PC-3 (cell line): ENCODE data around the gene CYFIP2. TPM values are rescaled to one million over a fixed set of nuclear protein-coding genes. Genes with fewer than 3 reads are reported as not detected.
"Not testable (repeated sequence)": the region's sequence is repeated elsewhere in the genome, so short reads cannot be mapped to it uniquely, and the experiment has no call there.

Experiments
- ATAC-seq: fragments of 200-7000 bp; cut with Tn5 transposase; 2 replicates; pipeline ENCODE4 v1.9.1; 2020; ENCODE audit warnings: mild to moderate bottlenecking, moderate library complexity
- BruUV-seq: library from RNA; stranded (reverse); fragments of 400-500 nt; replicated peaks from 2 replicates; lab custom pipeline; 2021; lab: Mats Ljungman, UMichigan
- CTCF ChIA-PET: fragments of 300-600 bp; sonication (Branson Sonifier 250); formaldehyde crosslinking; loops from one replicate; lab custom pipeline; 2022; ENCODE audit warnings: antibody characterized with exemption; lab: Charles Lee
- POLR2A ChIA-PET: fragments of 300-600 bp; sonication (Branson Sonifier 250); formaldehyde crosslinking; loops from one replicate; lab custom pipeline; 2022; ENCODE audit warnings: antibody characterized with exemption; ENCODE audit not compliant: unreplicated experiment; lab: Charles Lee
- DNase-seq: peaks from one replicate; pipeline ENCODE4 v3.0.0-alpha.2; 2015
- H2AFZ ChIP-seq: fragments of 300-600 bp; sonication (generic); 2 replicates; pipeline ENCODE4 v1.6.0; 2016; ENCODE audit warnings: antibody characterized with exemption, low read length
- H3F3A ChIP-seq: fragments of 300-600 bp; sonication (generic); one replicate; pipeline ENCODE4 v1.6.0; 2017; ENCODE audit warnings: antibody characterized with exemption, low read length, control low read depth, mild to moderate bottlenecking; ENCODE audit not compliant: unreplicated experiment
- H3K27ac ChIP-seq: fragments of 300-600 bp; sonication (generic); 2 replicates; pipeline ENCODE4 v1.5.1; 2016; ENCODE audit warnings: mild to moderate bottlenecking, low read length
- H3K27me3 ChIP-seq: fragments of 300-600 bp; sonication (generic); 2 replicates; pipeline ENCODE4 v1.6.1; 2016; ENCODE audit warnings: low read length, mixed read lengths
- H3K36me3 ChIP-seq: fragments of 300-600 bp; sonication (generic); 2 replicates; pipeline ENCODE4 v1.6.1; 2016; ENCODE audit warnings: low read depth, mixed run types, low read length, mixed read lengths
- H3K4me1 ChIP-seq: fragments of 300-600 bp; sonication (generic); 2 replicates; pipeline ENCODE4 v1.5.1; 2016; ENCODE audit warnings: low read length; ENCODE audit not compliant: insufficient read depth
- H3K4me2 ChIP-seq: fragments of 300-600 bp; sonication (generic); 2 replicates; pipeline ENCODE4 v1.6.0; 2016; ENCODE audit warnings: low read length
- H3K4me3 ChIP-seq: fragments of 300-600 bp; sonication (generic); 2 replicates; pipeline ENCODE4 v1.5.1; 2016; ENCODE audit warnings: mild to moderate bottlenecking, low read length, mixed read lengths
- H3K79me2 ChIP-seq: fragments of 300-600 bp; sonication (generic); 2 replicates; pipeline ENCODE4 v1.6.1; 2017; ENCODE audit warnings: low read length, mixed read lengths
- H3K9ac ChIP-seq: fragments of 300-600 bp; sonication (generic); 2 replicates; pipeline ENCODE4 v1.6.0; 2016; ENCODE audit warnings: mild to moderate bottlenecking, low read length
- H3K9me2 ChIP-seq: fragments of 300-600 bp; sonication (generic); replicated peaks from 2 replicates; pipeline ENCODE4 v1.6.1; 2016; ENCODE audit warnings: mixed run types, low read length, mixed read lengths
- H3K9me3 ChIP-seq: fragments of 300-600 bp; sonication (generic); 2 replicates; pipeline ENCODE4 v1.6.1; 2016; ENCODE audit warnings: low read length, mixed read lengths
- H4K20me1 ChIP-seq: fragments of 300-600 bp; sonication (generic); 2 replicates; pipeline ENCODE4 v1.6.1; 2016; ENCODE audit warnings: low read length, mixed read lengths
- CTCF ChIP-seq: fragments of 300-600 bp; sonication (generic); conservative IDR thresholded peaks from 2 replicates; pipeline ENCODE4 v1.5.1; 2017; ENCODE audit warnings: antibody characterized with exemption, low read depth, mild to moderate bottlenecking, low read length
- EZH2 ChIP-seq: fragments of 300-600 bp; sonication (generic); IDR thresholded peaks from one replicate; pipeline ENCODE4 v1.6.1; 2017; ENCODE audit warnings: antibody characterized with exemption, mild to moderate bottlenecking, low read length; ENCODE audit not compliant: unreplicated experiment
- EZH2phosphoT487 ChIP-seq: fragments of 300-600 bp; sonication (generic); IDR thresholded peaks from 2 replicates; pipeline ENCODE4 v1.6.1; 2018; ENCODE audit warnings: mild to moderate bottlenecking, antibody characterized with exemption, low read length, borderline replicate concordance
- intact Hi-C: fragments of 100-400 bp; cut with micrococcal nuclease; formaldehyde crosslinking; loops from 2 replicates; pipeline ENCODE4 v1.9.0; 2023
- total RNA-seq: library from RNA; depleted of rRNA; stranded (reverse); fragments of >200 nt; gene quantifications from 2 replicates; pipeline ENCODE4 v1.2.3, GENCODE V29; 2014

The CYFIP2 gene
- total RNA-seq, 1 experiment from 2014 or later: 36.0 TPM

DNA sequence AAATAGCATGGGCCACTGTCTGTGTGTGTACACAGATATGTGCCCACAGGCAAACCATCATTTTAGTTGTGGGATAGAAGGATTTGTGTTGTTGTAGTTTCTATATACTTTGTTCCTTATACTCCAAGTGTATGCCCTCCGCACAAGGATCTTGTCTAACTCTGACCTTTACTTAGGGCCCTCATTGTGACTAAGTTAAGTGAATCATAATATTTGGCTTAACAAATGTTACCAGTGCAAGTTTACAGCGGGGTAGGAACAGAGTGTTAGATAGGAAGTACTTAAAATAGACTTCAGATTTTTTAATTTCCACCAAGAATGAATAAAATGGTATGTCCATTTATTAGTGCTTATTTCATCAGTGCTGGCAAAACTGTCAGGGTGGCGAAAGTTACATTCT, 29.5 kb upstream of the CYFIP2 start:
- Histone ChIP-seq H2AFZ (no peak overlapping the region), H3F3A (no peaks in the 10 kb centered on the region), H3K4me1 (peaks cover 1% of the 10 kb centered on the region; the same call in 1 of the 2 replicates), H3K27ac (no peak overlapping the region), H3K9me3 (no peaks in the 10 kb centered on the region), H3K36me3 (no peaks in the 10 kb centered on the region), H3K79me2 (no peaks in the 10 kb centered on the region), H3K27me3 (peaks cover 39% of the 10 kb centered on the region), H3K4me2 (no peak overlapping the region), H4K20me1 (no peaks in the 10 kb centered on the region), H3K9ac (no peak overlapping the region), H3K4me3 (no peak overlapping the region), H3K9me2 (0 out of 2 replicates have a peak, but pooled peaks cover 3% of the 10 kb centered on the region)
- TF ChIP-seq CTCF (no peak), EZH2 (no peak), EZH2phosphoT487 (no peak)
- BruUV-seq: no TSS peak
- ChIA-PET CTCF (no interaction called here), POLR2A (no interaction called here)
- ATAC-seq: no peak
- intact Hi-C loops: no loop called here
- no peak for DNase-seq

GRCh38 chr5:157241483-157241882, 24.4 kb upstream of the CYFIP2 start:
- Histone ChIP-seq H3K27me3 (peaks cover 39% of the 10 kb centered on the region), H3F3A (no peaks in the 10 kb centered on the region), H4K20me1 (no peaks in the 10 kb centered on the region), H3K36me3 (no peaks in the 10 kb centered on the region), H3K4me2 (no peak overlapping the region), H3K4me1 (peaks cover 6% of the 10 kb centered on the region; the same call in 1 of the 2 replicates), H3K9me3 (no peaks in the 10 kb centered on the region), H2AFZ (no peak overlapping the region), H3K79me2 (no peaks in the 10 kb centered on the region), H3K9me2 (no peaks in the 10 kb centered on the region), H3K27ac (no peak overlapping the region), H3K9ac (no peak overlapping the region), H3K4me3 (no peak overlapping the region)
- no TSS peak for BruUV-seq
- ChIA-PET CTCF (no interaction called here), POLR2A (no interaction called here)
- TF ChIP-seq EZH2 (no peak), CTCF (no peak), EZH2phosphoT487 (no peak)
- DNase-seq (no peak), ATAC-seq (no peak)
- intact Hi-C loops: no loop called here

- H4K20me1 ChIP-seq, H3K36me3 ChIP-seq, intact Hi-C loops, POLR2A ChIA-PET, BruUV-seq, H3K4me1 ChIP-seq, ATAC-seq, H3K79me2 ChIP-seq, DNase-seq, H3F3A ChIP-seq, H3K9me2 ChIP-seq, H3K4me3 ChIP-seq, H3K9ac ChIP-seq, H3K4me2 ChIP-seq, H3K27ac ChIP-seq, CTCF ChIA-PET, H3K9me3 ChIP-seq, H2AFZ ChIP-seq: not testable (repeated sequence)
- H3K27me3 ChIP-seq: peaks cover 10% of the 10 kb centered on the region
Observed at GRCh38 chr5:157244704-157245103, 21.2 kb upstream of the CYFIP2 start.
